Stimulated activated CD4-positive, alpha-beta T cell treated with anti-CD3 and anti-CD28 coated beads, Interleukin-15, amount 100 ng/mL, for 1 hour (primary cell): ENCODE results near the gene C1orf167.

ENCODE experiments used
- DNase-seq, 2 donors: peaks; one replicate each; pipeline ENCODE4 v3.0.0-alpha.2; 2020; ENCODE audit warnings: low read depth in 1 of 2, low spot score in 1 of 2

Gene C1orf167

DNA sequence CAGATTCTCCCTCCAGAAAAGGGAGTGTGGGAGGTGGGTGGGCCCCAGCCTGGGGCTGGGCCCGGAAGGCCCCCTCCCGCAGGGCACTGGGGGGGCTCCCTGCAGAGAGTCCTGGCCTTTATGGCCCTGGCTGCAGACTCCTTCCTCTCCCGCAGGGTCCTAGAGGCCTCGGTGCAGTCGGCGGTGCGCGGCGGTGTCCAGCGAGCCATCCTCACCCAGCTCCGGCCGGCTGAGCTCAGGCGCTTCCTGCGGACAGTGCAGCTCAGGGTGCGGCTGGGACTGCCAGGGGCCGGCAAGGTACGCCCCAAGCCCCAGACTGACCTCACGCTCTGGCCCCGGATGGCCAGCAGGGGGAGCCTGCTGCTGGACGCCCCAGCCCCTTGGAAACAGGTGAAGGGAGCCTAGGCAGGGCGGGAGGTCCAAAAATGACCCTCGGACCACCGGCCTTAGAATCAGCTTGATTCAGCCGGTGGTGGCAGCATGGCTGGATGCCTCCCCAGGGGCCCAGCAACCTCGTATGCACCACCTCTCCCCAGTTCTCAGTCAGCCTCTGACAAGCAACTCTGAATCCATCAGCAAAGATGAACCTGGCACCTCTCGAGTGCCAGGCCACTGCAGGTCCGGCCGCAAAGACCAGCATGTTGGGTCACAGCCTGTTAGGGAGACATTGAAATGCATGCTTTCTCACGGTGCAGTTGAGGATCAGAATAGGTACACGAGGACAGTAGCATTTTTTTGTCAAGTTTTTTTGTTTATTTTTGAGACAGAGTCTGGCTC, 23.2 kb downstream of the C1orf167 start:
- DNase-seq: peak in 1 of 2 donors; percentile 27

- DNase-seq: no peak
These were observed 24.2 kb downstream of the C1orf167 start for GRCh38 chr1:11786168-11786567.

- no peak for DNase-seq
These were observed 25.3 kb downstream of the C1orf167 start for GRCh38 chr1:11787251-11787803.

DNA sequence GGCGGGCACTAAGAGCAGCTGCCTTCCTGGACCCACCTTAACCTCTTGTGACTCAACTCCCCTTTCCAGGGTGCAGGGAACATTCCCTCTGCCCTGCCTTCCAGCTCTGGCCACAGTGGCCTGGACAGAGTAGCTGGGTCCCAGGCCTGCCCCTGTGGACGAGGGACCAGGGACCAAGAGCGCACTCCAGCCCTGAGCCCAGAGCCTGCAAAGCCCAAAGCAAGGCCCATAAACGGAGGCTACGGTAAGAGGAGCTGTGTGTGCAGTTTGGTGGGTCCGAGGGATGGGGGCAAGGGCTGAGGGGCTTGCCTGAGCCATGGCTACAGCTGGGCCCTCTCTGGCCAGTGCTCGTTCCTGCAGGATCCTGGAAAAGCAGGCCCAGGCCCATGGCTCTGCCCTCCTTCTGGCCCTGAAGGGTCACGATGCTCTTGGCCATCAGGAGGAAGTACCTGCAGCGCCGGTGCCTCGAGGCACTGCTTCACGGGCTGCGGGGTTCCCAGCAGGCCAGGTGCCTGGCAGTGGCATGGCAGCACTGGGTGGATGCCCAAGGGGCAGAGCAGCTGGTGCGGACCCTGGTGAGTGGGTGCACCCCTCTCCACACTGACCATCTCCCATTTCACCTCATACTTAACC, 25.9 kb downstream of the C1orf167 start:
- DNase-seq: no peak

DNA sequence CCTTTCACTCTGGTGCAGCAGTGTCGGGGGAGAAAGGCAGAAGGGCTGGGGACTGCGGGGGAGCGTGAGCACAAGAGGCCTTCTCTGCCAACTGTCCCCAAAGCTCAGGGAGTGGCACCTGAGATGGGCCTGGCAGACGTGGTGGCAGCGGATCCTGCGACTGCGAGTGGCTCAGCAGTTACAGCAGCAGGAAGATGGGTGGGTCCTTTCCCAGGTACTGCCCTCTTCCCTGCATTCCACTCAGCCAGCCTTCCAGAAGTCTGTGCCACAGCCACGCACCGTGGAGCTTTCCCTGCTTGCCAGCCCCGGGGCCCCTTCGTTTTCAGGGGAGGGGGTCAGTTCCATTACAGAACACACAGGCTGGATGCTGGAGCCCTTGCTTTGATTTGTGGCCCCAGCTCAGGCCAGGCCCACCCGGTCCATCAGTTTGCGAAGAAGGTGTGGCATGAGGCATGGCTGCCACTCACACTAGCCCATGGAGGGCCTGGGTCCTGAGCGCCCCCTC, 26.6 kb downstream of the C1orf167 start:
- no peak for DNase-seq

DNA sequence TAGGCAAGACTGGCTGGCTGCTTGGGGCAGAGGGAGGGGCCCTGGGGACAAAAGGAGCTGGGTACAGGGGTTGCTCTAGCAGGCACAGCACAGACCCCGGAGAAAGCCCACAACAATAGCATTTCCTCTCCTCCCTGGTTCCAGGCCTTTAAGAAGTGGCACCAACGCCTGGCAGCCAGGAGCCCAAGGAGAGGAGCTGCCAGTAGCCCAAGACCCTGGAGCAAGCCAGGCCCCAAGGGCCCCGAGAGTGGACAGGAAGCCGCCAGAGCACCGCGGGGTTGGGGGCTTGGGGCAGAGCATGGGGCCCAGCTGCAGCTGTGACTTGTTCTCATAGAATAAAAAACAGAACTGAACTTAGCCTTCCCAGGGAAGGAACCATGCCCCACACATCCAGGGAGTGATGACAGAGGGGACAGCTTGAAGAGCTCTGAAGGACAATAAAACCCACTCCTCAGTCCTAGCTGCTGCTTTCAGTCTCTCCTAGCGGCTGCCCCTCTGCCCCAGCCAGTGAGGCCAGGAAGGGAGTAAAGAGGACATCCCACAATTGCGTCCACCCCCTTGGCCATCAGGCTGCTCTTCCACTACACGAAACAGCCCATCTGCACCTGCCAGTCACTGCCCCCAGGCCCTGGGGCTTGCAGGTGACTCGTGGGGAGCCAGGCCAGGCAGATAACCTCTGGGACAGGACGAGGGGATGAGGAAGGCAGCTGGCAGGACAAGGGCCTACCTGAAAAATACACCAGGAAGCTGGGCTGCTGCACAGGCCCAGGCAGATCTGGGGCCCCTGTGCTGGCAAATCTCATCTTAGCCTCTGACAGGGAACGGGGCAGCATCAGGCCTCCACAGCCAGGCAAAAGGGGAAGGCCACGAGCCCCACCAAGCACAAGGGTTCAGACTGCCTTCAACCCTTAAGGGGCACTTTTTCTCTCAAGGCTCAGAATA, 27.4 kb downstream of the C1orf167 start:
- DNase-seq: no peak

GRCh38 chr1:11790101-11790879, 28.3 kb downstream of the C1orf167 start:
- DNase-seq: no peak

GRCh38 chr1:11790880-11791715, 29.1 kb downstream of the C1orf167 start:
- no peak for DNase-seq

DNA sequence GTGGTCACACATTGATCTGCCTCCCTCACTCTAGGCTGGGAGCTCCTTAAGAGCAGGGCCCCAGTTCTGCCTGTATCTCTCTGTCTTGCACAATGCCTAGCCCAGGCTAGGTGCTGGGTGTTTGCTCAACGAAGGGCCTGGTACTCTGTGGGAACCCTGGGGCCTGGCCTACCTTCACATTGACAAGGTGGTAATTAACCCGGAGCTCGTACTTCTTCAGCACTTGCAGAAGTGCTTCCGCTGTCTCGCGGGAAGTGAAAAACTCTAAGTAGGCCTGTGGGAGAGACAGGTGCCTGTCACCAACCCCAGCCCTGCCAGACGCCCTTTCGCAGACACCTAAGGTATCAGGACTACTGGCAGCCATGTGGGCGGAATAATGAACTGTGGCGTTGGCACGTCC, 30.1 kb downstream of the C1orf167 start:
- DNase-seq: no peak

- DNase-seq: no peak
These were observed 31.8 kb downstream of the C1orf167 start for GRCh38 chr1:11793819-11794218.

GRCh38 chr1:11794446-11795237, 32.6 kb downstream of the C1orf167 start:
- DNase-seq: no peak

- DNase-seq: no peak
These were observed 33.4 kb downstream of the C1orf167 start for GRCh38 chr1:11795238-11795890.

- DNase-seq: no peak
These were observed 34.2 kb downstream of the C1orf167 start for GRCh38 chr1:11796036-11796828.

GRCh38 chr1:11797525-11798216, 35.7 kb downstream of the C1orf167 start:
- no peak for DNase-seq

DNA sequence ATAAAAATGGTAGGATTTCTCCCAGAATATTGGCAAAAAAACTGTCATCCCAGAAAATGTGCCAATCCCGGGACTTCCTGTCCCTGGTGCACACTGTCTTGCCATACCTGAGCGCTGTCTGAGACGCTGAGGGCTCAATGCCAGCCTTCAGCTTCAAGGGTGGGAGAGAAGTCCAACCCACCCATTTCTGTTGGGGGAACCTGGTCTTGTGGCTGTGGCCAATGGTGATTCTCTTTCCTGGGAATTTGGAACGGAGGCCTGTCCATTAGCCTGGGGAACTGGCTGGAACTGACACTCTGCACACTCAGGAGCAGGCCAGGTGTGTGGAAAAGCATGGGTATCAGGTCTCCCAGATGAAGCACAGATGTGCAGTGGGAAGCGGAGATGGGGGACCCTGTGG, 37.1 kb downstream of the C1orf167 start:
- no peak for DNase-seq

- DNase-seq: no peak
These were observed 37.9 kb downstream of the C1orf167 start for GRCh38 chr1:11799896-11800295.

GRCh38 chr1:11800391-11800755, 38.4 kb downstream of the C1orf167 start:
- DNase-seq: no peak
